HG03565 (cell line): ENCODE results near the gene KRTCAP2.
"Not testable (repeated sequence)": the region's sequence is repeated elsewhere in the genome, so short reads cannot be mapped to it uniquely, and the experiment has no call there.

ENCODE experiments used
- ATAC-seq: cut with Tn5 transposase; IDR thresholded peaks from one replicate; pipeline ENCODE4 v1.9.1; 2021; ENCODE audit warnings: mild to moderate bottlenecking, moderate library complexity; ENCODE audit not compliant: unreplicated experiment

KRTCAP2 gene

GRCh38 chr1:155200920-155201319, 27.8 kb upstream of the KRTCAP2 start:
- no peak for ATAC-seq

- no peak for ATAC-seq
Measured at GRCh38 chr1:155199792-155200191, 26.7 kb upstream of the KRTCAP2 start.

- ATAC-seq = no peak
Measured at GRCh38 chr1:155198547-155198906, 25.4 kb upstream of the KRTCAP2 start.

- ATAC-seq = no peak
Measured at GRCh38 chr1:155197901-155198546, 24.9 kb upstream of the KRTCAP2 start.

- no peak for ATAC-seq
Measured at GRCh38 chr1:155196893-155197638, 24.0 kb upstream of the KRTCAP2 start.

GRCh38 chr1:155196103-155196892, 23.2 kb upstream of the KRTCAP2 start:
- ATAC-seq = no peak

GRCh38 chr1:155195201-155196102, 22.3 kb upstream of the KRTCAP2 start:
- no peak for ATAC-seq

- ATAC-seq = not testable (repeated sequence)
Measured at GRCh38 chr1:155193991-155194240, 20.8 kb upstream of the KRTCAP2 start.

- no peak for ATAC-seq
Measured at GRCh38 chr1:155193275-155193990, 20.3 kb upstream of the KRTCAP2 start.

- no peak for ATAC-seq
Measured at GRCh38 chr1:155192346-155193274, 19.5 kb upstream of the KRTCAP2 start.

- ATAC-seq = no peak
Measured at GRCh38 chr1:155191904-155192303, 18.8 kb upstream of the KRTCAP2 start.

GRCh38 chr1:155189926-155190325, 16.8 kb upstream of the KRTCAP2 start:
- not testable (repeated sequence) for ATAC-seq

GRCh38 chr1:155188268-155188667, 15.2 kb upstream of the KRTCAP2 start:
- no peak for ATAC-seq

- no peak for ATAC-seq
Measured at GRCh38 chr1:155187456-155187891, 14.4 kb upstream of the KRTCAP2 start.

GRCh38 chr1:155186794-155187455, 13.8 kb upstream of the KRTCAP2 start:
- no peak for ATAC-seq

GRCh38 chr1:155186067-155186793, 13.1 kb upstream of the KRTCAP2 start:
- no peak for ATAC-seq

- no peak for ATAC-seq
Measured at GRCh38 chr1:155185783-155186066, 12.6 kb upstream of the KRTCAP2 start.
